ENCODE results near the gene PLXNA1.

GRCh38 chr3:126962756-126963155, 20.2 kb upstream of the PLXNA1 start:
- no peak for TF ChIP-seq CTCF (IDR thresholded peaks at IDR 0.05)
- TF ChIP-seq POLR2A (IDR thresholded peaks at IDR 0.05), result no peak
- no peak for TF ChIP-seq EP300 (IDR thresholded peaks at IDR 0.05)

Measured in ovary (tissue), 3 donors.